Head of caudate nucleus (tissue), 42 donors: ENCODE data around the gene CDCP1.

Experiments
- DNase-seq, 42 donors: peaks; one replicate each; pipeline versions ENCODE4 v3.0.0 to v3.0.0-alpha.2; 2020 to 2021; ENCODE audit warnings: mixed read lengths in 7 of 42
- intact Hi-C: fragments of 100-400 bp; cut with DNase I; formaldehyde crosslinking; loops from one replicate; pipeline ENCODE4 v1.15.0; 2022

CDCP1 gene

GRCh38 chr3:45176912-45177311 lies 30.7 kb upstream of the CDCP1 start:
- intact Hi-C loops: no loop called here
- no peak for DNase-seq

GRCh38 chr3:45174234-45174633 lies 28.1 kb upstream of the CDCP1 start:
- intact Hi-C loops: no loop called here
- no peak for DNase-seq

- DNase-seq: no peak
- intact Hi-C loops: no loop called here
These were observed 27.6 kb upstream of the CDCP1 start for GRCh38 chr3:45173776-45174175.

GRCh38 chr3:45171283-45171682 lies 25.1 kb upstream of the CDCP1 start:
- intact Hi-C loops: no loop called here
- DNase-seq: no peak

GRCh38 chr3:45170096-45170495 lies 23.9 kb upstream of the CDCP1 start:
- peak in 5 of 42 donors; percentile 8 to 45 (median 23) for DNase-seq
- intact Hi-C loops: no loop called here

GRCh38 chr3:45169125-45169904 lies 23.1 kb upstream of the CDCP1 start:
- DNase-seq: no peak
- intact Hi-C loops: no loop called here

GRCh38 chr3:45168451-45168850 lies 22.3 kb upstream of the CDCP1 start:
- intact Hi-C loops: no loop called here
- no peak for DNase-seq

- DNase-seq: peak; percentile 58 to 96 (median 82)
- intact Hi-C loops: no loop called here
These were observed 21.1 kb upstream of the CDCP1 start for GRCh38 chr3:45167011-45167911.

GRCh38 chr3:45166321-45166879 lies 20.2 kb upstream of the CDCP1 start:
- intact Hi-C loops: no loop called here
- no peak for DNase-seq

GRCh38 chr3:45165497-45166283 lies 19.5 kb upstream of the CDCP1 start:
- intact Hi-C loops: no loop called here

GRCh38 chr3:45164056-45164455 lies 17.9 kb upstream of the CDCP1 start:
- DNase-seq: no peak
- intact Hi-C loops: no loop called here

More at GRCh38 chr3:45165497-45166283, 19.5 kb upstream of the CDCP1 start:
- no peak for DNase-seq

- DNase-seq: no peak
- intact Hi-C loops: no loop called here
These were observed 17.3 kb upstream of the CDCP1 start for GRCh38 chr3:45163481-45163880.

GRCh38 chr3:45154641-45155147 lies 8.5 kb upstream of the CDCP1 start:
- no peak for DNase-seq
- intact Hi-C loops: no loop called here

- no peak for DNase-seq
- intact Hi-C loops: no loop called here
These were observed 7.7 kb upstream of the CDCP1 start for GRCh38 chr3:45153658-45154437.

- no peak for DNase-seq
- intact Hi-C loops: no loop called here
These were observed 6.1 kb upstream of the CDCP1 start for GRCh38 chr3:45152307-45152706.

GRCh38 chr3:45151100-45151499 lies 4.9 kb upstream of the CDCP1 start:
- no peak for DNase-seq
- intact Hi-C loops: no loop called here

- intact Hi-C loops: no loop called here
- no peak for DNase-seq
These were observed 2.7 kb upstream of the CDCP1 start for GRCh38 chr3:45148921-45149320.

GRCh38 chr3:45145223-45145622 lies 955 bp downstream of the CDCP1 start:
- intact Hi-C loops: no loop called here
- no peak for DNase-seq
